ENCODE data around the gene RPP38. TPM values are rescaled to one million over a fixed set of nuclear protein-coding genes. Genes with fewer than 3 reads are reported as not detected.

The RPP38 gene
- polyA plus RNA-seq, 1 of the 3 experiments (the other 2 are of a cell fraction) = 18.5 TPM

DNA sequence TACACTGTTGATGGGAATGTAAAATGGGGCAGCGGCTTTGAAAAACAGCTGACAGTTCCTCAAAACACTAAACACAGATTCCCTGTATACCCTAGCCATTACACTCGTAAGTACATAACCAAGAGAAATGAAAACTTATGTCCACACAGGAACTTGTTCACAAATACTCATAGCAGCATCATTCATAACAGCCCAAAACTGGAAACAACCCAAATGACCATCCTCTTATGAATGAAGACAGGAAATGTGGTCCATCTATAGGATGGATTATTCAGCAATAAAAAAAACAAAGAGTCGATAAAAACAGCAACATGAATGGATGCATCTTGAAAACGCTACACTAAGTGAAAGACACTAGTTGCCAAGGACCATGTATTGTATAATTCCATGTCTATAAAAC, 47.6 kb downstream of the RPP38 start (continued):
- TF ChIP-seq CHD2 (IDR thresholded peaks at IDR 0.05; ENCODE audit: low read length, partially characterized antibody) (no peak), RXRA (IDR thresholded peaks at IDR 0.05; ENCODE audit: borderline replicate concordance, low read depth) (no peak), MXI1 (IDR thresholded peaks at IDR 0.05; ENCODE audit: low read depth, low read length) (no peak)

DNA sequence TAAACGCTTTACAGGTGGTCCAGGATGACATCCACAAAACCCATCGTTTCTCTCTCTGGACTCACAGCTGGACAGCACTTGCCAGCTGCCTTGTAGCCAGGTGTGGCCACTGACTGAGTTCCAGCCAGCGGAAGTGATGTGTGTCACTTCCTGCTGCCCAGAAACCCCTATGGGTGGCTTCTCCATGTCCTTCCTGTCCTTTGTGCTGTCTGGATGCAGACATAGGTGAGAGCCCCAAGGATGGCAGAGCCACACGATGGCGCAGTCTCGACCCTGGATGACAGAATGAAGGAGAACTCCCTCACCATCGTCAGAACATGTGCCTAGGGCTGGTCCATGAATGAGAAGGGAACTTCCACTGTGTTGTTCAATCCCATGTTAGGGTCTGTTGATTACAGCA, 49.2 kb downstream of the RPP38 start:
- no peak overlapping the region for H3K4me3 ChIP-seq (ENCODE audit: low read depth in 2 of 2, low read length in 1 of 2)
- ChIA-PET CTCF (interaction anchor here (1.7 kb wide), 1 partner anchor 21 kb away, joined by 4 read pairs; no protein-coding TSS in a partner anchor), POLR2A (no interaction called here)
- no peak for DNase-seq
- TF ChIP-seq GABPA (IDR thresholded peaks at IDR 0.05; ENCODE audit: low read depth) = no peak
- TF ChIP-seq GATA2 (CRISPR knock-in tag; IDR thresholded peaks at IDR 0.05) = no peak
- TF ChIP-seq, protein P1, sequence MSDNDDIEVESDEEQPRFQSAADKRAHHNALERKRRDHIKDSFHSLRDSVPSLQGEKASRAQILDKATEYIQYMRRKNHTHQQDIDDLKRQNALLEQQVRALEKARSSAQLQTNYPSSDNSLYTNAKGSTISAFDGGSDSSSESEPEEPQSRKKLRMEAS (IDR thresholded peaks at IDR 0.05; ENCODE audit: low read depth) = no peak
- no peak for TF ChIP-seq TCF12 (IDR thresholded peaks at IDR 0.05)
- TF ChIP-seq, protein P2, sequence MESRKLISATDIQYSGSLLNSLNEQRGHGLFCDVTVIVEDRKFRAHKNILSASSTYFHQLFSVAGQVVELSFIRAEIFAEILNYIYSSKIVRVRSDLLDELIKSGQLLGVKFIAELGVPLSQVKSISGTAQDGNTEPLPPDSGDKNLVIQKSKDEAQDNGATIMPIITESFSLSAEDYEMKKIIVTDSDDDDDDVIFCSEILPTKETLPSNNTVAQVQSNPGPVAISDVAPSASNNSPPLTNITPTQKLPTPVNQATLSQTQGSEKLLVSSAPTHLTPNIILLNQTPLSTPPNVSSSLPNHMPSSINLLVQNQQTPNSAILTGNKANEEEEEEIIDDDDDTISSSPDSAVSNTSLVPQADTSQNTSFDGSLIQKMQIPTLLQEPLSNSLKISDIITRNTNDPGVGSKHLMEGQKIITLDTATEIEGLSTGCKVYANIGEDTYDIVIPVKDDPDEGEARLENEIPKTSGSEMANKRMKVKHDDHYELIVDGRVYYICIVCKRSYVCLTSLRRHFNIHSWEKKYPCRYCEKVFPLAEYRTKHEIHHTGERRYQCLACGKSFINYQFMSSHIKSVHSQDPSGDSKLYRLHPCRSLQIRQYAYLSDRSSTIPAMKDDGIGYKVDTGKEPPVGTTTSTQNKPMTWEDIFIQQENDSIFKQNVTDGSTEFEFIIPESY (IDR thresholded peaks at IDR 0.05; ENCODE audit: borderline replicate concordance, low read depth) = no peak
- no peak for TF ChIP-seq MEF2A (IDR thresholded peaks at IDR 0.05; ENCODE audit: borderline replicate concordance, low read depth)
- TF ChIP-seq RAD21 (IDR thresholded peaks at IDR 0.05; ENCODE audit: low read length) = no peak
- no peak for TF ChIP-seq MXI1 (IDR thresholded peaks at IDR 0.05; ENCODE audit: low read depth, low read length)
- TF ChIP-seq, protein P3, sequence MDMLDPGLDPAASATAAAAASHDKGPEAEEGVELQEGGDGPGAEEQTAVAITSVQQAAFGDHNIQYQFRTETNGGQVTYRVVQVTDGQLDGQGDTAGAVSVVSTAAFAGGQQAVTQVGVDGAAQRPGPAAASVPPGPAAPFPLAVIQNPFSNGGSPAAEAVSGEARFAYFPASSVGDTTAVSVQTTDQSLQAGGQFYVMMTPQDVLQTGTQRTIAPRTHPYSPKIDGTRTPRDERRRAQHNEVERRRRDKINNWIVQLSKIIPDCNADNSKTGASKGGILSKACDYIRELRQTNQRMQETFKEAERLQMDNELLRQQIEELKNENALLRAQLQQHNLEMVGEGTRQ (IDR thresholded peaks at IDR 0.05; ENCODE audit: borderline replicate concordance, low read depth, low read length) = no peak
- no peaks in the 10 kb centered on the region for H3K9me3 ChIP-seq
- H3F3A ChIP-seq (replicated peaks; ENCODE audit: insufficient read depth) = peaks cover 15% of the 10 kb centered on the region
- H3K27ac ChIP-seq (ENCODE audit: low read depth in 2 of 2, low read length in 1 of 2) = no peak overlapping the region
- H3K9ac ChIP-seq = no peak overlapping the region
- peaks cover 88% of the 10 kb centered on the region for H3K79me2 ChIP-seq (ENCODE audit: insufficient read depth)
- no peaks in the 10 kb centered on the region for H3K9me2 ChIP-seq
- no peak overlapping the region for H3K4me2 ChIP-seq
- no peaks in the 10 kb centered on the region; a peak in 1 of 4 replicates for H3K4me1 ChIP-seq (ENCODE audit: control insufficient read depth in 1 of 2, insufficient read depth in 2 of 2, low read depth in 1 of 2, low read length in 1 of 2)
- 90% methylated on average over 7 of the region's 7 CpGs for whole genome bisulfite sequencing (ENCODE audit: low lambda C conversion rate)
- H3K27me3 ChIP-seq (ENCODE audit: insufficient read depth) = no peaks in the 10 kb centered on the region
- H2AFZ ChIP-seq (ENCODE audit: low read depth) = no peak overlapping the region
- no peaks in the 10 kb centered on the region for H3K36me3 ChIP-seq (replicated peaks in 1 of 2; ENCODE audit: control insufficient read depth in 1 of 2, insufficient read depth in 2 of 2, low read length in 1 of 2)
- no peaks in the 10 kb centered on the region; the same call in 1 of the 2 replicates for H4K20me1 ChIP-seq (ENCODE audit: insufficient read depth)

DNA sequence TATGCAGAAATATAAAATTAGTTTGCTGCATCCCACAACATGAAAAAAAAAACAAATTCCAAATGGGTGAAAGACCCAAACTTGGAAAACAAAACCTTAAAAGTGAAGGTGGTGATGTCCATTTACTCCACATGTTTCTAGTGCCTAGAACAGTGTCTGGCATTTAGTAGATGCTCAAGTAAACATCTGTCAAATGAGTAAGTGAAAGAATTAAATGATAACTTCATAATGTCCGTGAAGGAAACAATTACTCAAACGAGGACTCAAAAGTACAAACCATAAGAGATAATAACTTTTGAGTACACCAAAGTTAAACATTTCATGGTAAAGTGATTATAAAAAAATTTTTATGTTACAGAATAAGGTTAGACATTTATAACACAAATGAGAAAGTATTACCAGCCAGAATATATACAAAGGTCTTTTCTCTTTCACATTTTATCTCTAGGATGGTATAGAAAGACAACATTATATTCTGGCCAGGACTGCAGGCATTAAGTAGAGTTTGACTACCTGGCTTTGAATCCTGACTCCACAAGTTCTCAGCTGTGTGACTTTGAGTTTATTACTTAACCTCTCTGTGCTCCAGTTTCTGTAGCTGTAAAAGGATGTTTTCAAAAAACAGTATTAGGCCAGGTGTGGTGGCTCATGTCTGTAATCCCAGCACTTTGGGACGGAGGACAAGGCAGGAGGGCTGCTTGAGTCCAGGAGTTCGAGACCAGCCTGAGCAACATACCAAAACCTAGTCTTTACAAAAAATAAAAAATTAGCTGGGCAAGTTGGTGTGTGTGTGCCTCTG, 50.6 kb downstream of the RPP38 start:
- Histone ChIP-seq H2AFZ (ENCODE audit: low read depth) (no peak overlapping the region), H3K4me1 (ENCODE audit: control insufficient read depth in 1 of 2, insufficient read depth in 2 of 2, low read depth in 1 of 2, low read length in 1 of 2) (no peaks in the 10 kb centered on the region), H3K9ac (no peak overlapping the region), H3K4me2 (no peak overlapping the region), H3K27me3 (ENCODE audit: insufficient read depth) (no peaks in the 10 kb centered on the region), H3K4me3 (ENCODE audit: low read depth in 2 of 2, low read length in 1 of 2) (no peak overlapping the region), H3K9me3 (no peaks in the 10 kb centered on the region), H3K27ac (ENCODE audit: low read depth in 2 of 2, low read length in 1 of 2) (no peak overlapping the region), H3F3A (replicated peaks; ENCODE audit: insufficient read depth) (peaks cover 15% of the 10 kb centered on the region), H3K36me3 (replicated peaks in 1 of 2; ENCODE audit: control insufficient read depth in 1 of 2, insufficient read depth in 2 of 2, low read length in 1 of 2) (no peaks in the 10 kb centered on the region), H3K79me2 (ENCODE audit: insufficient read depth) (peaks cover 83% of the 10 kb centered on the region), H3K9me2 (no peaks in the 10 kb centered on the region), H4K20me1 (ENCODE audit: insufficient read depth) (no peaks in the 10 kb centered on the region; the same call in none of the 2 replicates)
- CTCF ChIA-PET = interaction anchor here (1.0 to 1.7 kb wide), 3 partner anchors 8 to 41 kb away, joined by 3 to 4 read pairs (median 3); no protein-coding TSS in a partner anchor
- POLR2A ChIA-PET = no interaction called here
- DNase-seq = no peak
- 90% methylated on average over 4 of the region's 4 CpGs for WGBS (ENCODE audit: low lambda C conversion rate)
- TF ChIP-seq, protein P4, sequence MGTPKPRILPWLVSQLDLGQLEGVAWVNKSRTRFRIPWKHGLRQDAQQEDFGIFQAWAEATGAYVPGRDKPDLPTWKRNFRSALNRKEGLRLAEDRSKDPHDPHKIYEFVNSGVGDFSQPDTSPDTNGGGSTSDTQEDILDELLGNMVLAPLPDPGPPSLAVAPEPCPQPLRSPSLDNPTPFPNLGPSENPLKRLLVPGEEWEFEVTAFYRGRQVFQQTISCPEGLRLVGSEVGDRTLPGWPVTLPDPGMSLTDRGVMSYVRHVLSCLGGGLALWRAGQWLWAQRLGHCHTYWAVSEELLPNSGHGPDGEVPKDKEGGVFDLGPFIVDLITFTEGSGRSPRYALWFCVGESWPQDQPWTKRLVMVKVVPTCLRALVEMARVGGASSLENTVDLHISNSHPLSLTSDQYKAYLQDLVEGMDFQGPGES (IDR thresholded peaks at IDR 0.05; ENCODE audit: low read depth, low read length) = no peak
- TF ChIP-seq TCF12 (IDR thresholded peaks at IDR 0.05) (no peak), FOSL2 (IDR thresholded peaks at IDR 0.05; ENCODE audit: borderline replicate concordance, low read depth) (no peak), GABPA (IDR thresholded peaks at IDR 0.05; ENCODE audit: low read depth) (no peak), ELF1 (IDR thresholded peaks at IDR 0.05) (no peak), SMC3 (IDR thresholded peaks at IDR 0.05; ENCODE audit: low read depth, low read length) (no peak), MXI1 (IDR thresholded peaks at IDR 0.05; ENCODE audit: low read depth, low read length) (no peak), POLR2AphosphoS5 (IDR thresholded peaks at IDR 0.05; ENCODE audit: low read depth, low read length) (no peak)
- TF ChIP-seq, protein P5, sequence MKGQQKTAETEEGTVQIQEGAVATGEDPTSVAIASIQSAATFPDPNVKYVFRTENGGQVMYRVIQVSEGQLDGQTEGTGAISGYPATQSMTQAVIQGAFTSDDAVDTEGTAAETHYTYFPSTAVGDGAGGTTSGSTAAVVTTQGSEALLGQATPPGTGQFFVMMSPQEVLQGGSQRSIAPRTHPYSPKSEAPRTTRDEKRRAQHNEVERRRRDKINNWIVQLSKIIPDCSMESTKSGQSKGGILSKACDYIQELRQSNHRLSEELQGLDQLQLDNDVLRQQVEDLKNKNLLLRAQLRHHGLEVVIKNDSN (IDR thresholded peaks at IDR 0.05; ENCODE audit: borderline replicate concordance, low read depth) = no peak
- TF ChIP-seq, protein P6, sequence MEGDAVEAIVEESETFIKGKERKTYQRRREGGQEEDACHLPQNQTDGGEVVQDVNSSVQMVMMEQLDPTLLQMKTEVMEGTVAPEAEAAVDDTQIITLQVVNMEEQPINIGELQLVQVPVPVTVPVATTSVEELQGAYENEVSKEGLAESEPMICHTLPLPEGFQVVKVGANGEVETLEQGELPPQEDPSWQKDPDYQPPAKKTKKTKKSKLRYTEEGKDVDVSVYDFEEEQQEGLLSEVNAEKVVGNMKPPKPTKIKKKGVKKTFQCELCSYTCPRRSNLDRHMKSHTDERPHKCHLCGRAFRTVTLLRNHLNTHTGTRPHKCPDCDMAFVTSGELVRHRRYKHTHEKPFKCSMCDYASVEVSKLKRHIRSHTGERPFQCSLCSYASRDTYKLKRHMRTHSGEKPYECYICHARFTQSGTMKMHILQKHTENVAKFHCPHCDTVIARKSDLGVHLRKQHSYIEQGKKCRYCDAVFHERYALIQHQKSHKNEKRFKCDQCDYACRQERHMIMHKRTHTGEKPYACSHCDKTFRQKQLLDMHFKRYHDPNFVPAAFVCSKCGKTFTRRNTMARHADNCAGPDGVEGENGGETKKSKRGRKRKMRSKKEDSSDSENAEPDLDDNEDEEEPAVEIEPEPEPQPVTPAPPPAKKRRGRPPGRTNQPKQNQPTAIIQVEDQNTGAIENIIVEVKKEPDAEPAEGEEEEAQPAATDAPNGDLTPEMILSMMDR (IDR thresholded peaks at IDR 0.05) = no peak
